Measurements from ENCODE around the gene TFF2.

TFF2 gene

DNA sequence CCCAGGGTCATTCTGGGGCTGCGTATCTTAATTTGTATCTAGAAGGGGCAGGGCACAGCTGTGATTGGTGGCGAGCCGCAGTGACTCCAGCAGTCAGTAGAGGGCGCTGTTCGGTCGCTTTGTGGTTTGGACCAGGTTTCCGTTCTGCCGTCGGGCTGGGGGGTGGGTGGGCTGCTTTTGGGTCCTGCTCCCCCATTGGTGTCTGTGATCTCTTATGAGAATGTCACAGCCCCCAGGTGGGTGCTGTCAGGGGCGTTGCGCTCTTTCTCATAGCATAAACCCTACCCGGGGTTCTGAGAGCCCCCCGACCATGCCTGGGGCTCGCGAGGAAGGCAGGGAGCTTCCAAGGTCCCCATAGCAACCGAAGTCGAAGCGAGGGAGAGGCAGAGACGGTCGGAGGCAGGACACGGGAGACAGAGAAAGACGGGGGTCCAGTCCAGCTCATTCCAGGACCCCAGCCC, 41.0 kb downstream of the TFF2 start:
- H3K27me3 ChIP-seq (ENCODE audit: control insufficient read depth, insufficient read depth, low read length), result peaks cover 6% of the 10 kb centered on the region
- peak overlapping the region; percentile 10 for H3K9ac ChIP-seq (ENCODE audit: low read length)
- peaks cover 48% of the 10 kb centered on the region for H3K4me1 ChIP-seq (ENCODE audit: control insufficient read depth, insufficient read depth, low read length)

DNA sequence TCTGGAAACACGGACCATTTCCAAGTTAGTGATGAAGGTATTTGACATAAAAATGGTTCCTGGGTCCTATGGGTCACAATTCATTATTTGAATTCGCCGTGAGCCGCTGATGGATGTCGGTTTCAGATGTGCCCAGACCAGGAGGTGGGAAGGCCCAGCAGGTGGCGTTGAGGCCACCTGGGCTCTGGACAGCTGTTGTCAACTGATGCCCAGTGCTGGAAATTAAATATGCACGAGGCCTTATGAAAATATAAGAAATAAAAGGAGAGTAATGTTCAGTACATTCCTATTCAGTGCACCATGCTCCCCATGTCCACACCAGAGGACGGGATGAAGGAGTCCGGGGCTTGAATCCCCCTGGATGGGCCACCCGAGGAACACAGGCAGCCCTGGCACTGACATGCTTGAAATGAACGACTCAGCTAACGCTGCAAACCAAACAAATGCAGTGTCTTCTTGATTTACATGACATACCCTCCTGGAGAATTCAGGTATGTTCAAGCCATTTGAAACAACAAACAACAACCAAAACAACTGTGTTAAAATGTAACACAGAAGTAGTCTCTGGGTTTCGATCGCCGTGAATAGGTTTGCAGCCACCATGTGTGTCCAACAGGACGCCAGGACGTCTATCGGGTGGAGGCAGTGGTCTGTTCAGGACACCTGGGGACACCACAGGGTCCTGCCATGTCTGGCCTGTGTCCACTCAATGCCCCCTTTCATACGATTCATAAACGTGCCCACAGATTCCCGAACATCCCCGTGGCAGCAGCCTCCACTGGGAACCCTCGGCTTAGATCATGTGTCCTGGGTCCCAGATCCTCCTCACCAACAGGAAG, 41.7 kb downstream of the TFF2 start:
- no peaks in the 10 kb centered on the region for H3K9me3 ChIP-seq (ENCODE audit: control insufficient read depth, low read length)
- peaks cover 6% of the 10 kb centered on the region for H3K27me3 ChIP-seq (ENCODE audit: control insufficient read depth, insufficient read depth, low read length)
- no peak overlapping the region for H3K9ac ChIP-seq (ENCODE audit: low read length)
- H3K36me3 ChIP-seq (ENCODE audit: control insufficient read depth, insufficient read depth, low read length), result no peaks in the 10 kb centered on the region
- peaks cover 41% of the 10 kb centered on the region for H3K4me1 ChIP-seq (ENCODE audit: control insufficient read depth, insufficient read depth, low read length)
- no peak overlapping the region for H3K4me3 ChIP-seq (ENCODE audit: low read length)

More for the DNA sequence above, 41.0 kb downstream of the TFF2 start:
- H3K36me3 ChIP-seq (ENCODE audit: control insufficient read depth, insufficient read depth, low read length), result no peaks in the 10 kb centered on the region
- H3K4me3 ChIP-seq (ENCODE audit: low read length), result no peak overlapping the region
- no peaks in the 10 kb centered on the region for H3K9me3 ChIP-seq (ENCODE audit: control insufficient read depth, low read length)

DNA sequence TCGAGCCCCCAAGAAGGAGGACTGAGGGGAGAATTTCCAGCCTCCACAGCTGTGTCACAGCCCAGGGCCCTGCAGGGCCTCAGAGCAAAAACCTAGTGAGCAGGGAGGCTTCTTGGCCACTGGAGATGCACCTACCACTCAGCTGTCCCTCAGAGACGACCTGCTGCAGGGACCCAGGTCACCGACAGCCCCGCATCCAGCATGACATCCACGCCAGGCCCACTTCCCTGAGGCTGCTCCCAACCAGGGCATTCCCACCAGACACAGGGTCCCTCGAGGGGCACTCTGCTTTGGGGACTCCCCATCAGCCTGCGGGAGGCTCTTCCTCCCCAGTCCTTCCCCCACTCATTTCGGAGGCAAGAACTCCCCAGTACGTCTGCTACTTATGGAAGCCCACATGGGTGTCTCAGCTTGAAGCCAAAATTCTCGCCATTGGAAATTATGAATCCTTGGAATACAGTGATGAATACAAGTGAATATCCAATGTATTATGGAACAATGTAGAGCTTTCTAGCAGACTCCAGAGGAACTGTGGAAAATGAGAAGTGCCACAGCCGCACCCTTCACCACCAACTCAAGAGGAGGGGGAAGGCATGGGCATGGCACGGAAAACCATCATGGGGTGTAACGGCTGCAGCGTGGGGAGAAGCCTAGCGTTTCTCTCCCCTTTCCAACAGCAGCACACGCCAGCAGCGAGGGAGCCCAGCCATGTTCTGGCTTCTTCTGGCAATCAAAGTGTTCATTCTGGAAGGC, 42.5 kb downstream of the TFF2 start:
- peaks cover 33% of the 10 kb centered on the region for H3K4me1 ChIP-seq (ENCODE audit: control insufficient read depth, insufficient read depth, low read length)
- no peak overlapping the region for H3K9ac ChIP-seq (ENCODE audit: low read length)
- peaks cover 6% of the 10 kb centered on the region for H3K27me3 ChIP-seq (ENCODE audit: control insufficient read depth, insufficient read depth, low read length)
- no peak overlapping the region for H3K4me3 ChIP-seq (ENCODE audit: low read length)
- no peaks in the 10 kb centered on the region for H3K9me3 ChIP-seq (ENCODE audit: control insufficient read depth, low read length)
- no peaks in the 10 kb centered on the region for H3K36me3 ChIP-seq (ENCODE audit: control insufficient read depth, insufficient read depth, low read length)

GRCh38 chr21:42307106-42307505, 43.7 kb downstream of the TFF2 start:
- Histone ChIP-seq H3K9me3 (ENCODE audit: control insufficient read depth, low read length) (no peaks in the 10 kb centered on the region), H3K27me3 (ENCODE audit: control insufficient read depth, insufficient read depth, low read length) (peaks cover 6% of the 10 kb centered on the region), H3K36me3 (ENCODE audit: control insufficient read depth, insufficient read depth, low read length) (no peaks in the 10 kb centered on the region), H3K9ac (ENCODE audit: low read length) (no peak overlapping the region), H3K4me1 (ENCODE audit: control insufficient read depth, insufficient read depth, low read length) (peaks cover 21% of the 10 kb centered on the region), H3K4me3 (ENCODE audit: low read length) (no peak overlapping the region)

DNA sequence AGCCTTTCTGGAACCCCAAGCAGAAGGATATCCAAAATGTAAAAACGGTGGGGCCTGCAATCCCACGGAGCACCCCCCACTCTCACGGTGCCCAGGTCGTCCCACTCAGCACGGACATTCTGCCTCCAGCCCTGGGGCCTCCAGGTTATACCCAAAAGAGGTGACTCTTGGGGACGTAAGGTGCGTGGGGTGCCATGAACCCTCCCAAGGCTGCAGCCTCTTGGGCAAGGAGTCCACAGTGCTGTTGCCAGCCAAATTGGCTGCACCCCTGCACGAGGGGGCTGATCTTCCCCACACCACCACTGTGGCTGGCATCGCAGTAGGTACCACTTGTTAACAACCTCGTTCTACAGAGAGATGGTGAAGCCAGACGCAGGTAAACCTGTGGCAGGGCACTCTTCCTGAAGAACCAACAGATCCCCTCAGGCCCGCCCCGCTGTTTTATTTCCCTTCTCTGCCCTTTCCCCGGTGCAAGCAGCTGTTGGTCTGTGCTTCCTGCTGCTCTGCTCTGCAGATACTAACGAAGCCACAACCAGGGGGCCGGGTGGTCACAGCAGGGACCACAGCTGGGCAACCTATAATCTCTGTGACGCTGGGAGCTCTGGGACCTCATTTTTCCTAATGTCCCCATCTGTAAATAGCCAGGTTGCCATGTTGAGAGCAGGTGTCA, 44.3 kb downstream of the TFF2 start:
- H3K4me1 ChIP-seq (ENCODE audit: control insufficient read depth, insufficient read depth, low read length), result peaks cover 19% of the 10 kb centered on the region
- peaks cover 6% of the 10 kb centered on the region for H3K27me3 ChIP-seq (ENCODE audit: control insufficient read depth, insufficient read depth, low read length)
- no peaks in the 10 kb centered on the region for H3K36me3 ChIP-seq (ENCODE audit: control insufficient read depth, insufficient read depth, low read length)
- no peaks in the 10 kb centered on the region for H3K9me3 ChIP-seq (ENCODE audit: control insufficient read depth, low read length)
- H3K9ac ChIP-seq (ENCODE audit: low read length), result no peak overlapping the region
- H3K4me3 ChIP-seq (ENCODE audit: low read length), result no peak overlapping the region

- peaks cover 19% of the 10 kb centered on the region for H3K4me1 ChIP-seq (ENCODE audit: control insufficient read depth, insufficient read depth, low read length)
- H3K4me3 ChIP-seq (ENCODE audit: low read length), result no peak overlapping the region
- no peaks in the 10 kb centered on the region for H3K9me3 ChIP-seq (ENCODE audit: control insufficient read depth, low read length)
- no peaks in the 10 kb centered on the region for H3K36me3 ChIP-seq (ENCODE audit: control insufficient read depth, insufficient read depth, low read length)
- no peak overlapping the region for H3K9ac ChIP-seq (ENCODE audit: low read length)
- peaks cover 6% of the 10 kb centered on the region for H3K27me3 ChIP-seq (ENCODE audit: control insufficient read depth, insufficient read depth, low read length)
These were observed 45.1 kb downstream of the TFF2 start for GRCh38 chr21:42305707-42306147.

DNA sequence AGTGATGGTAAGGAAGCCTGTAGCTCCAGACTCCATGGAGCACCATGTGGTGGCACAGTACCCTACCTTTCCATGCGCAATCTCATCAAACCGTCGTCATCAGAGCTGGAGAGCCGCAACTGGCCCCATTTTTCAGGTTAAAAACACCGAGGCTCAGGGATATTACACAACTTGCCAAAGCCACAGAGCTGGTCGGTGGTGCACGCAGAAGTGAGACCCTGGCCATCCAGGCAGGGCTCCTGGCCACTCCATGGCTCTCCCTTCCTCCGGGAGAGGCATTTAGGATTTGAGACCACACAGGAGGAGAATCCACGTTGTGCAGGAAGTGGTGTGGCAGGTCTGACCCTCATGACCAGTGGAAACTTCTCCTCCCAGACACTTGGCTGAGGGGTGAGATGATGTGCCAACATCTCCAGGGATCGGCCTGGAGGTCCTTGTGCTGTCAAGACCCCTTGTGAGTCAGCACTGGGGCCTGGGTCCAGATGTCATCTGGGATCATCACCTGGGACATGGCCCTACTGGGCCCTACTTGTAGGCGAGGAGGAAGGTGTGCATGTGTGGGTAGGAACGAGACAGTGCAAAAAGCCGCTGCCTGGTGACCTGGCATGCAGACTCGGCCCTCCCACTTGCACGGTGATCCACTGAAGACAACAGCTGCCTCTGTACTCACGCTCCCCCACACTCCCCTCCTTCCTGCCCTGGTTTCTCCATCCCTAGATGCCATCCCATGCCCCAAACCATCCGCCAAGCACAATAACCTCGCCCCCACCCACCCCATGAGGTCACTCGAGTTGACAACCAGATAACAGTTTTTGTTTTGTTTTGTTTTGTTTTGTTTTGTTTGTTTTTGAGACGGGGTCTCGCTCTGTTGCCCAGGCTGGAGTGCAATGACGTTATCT, 46.0 kb downstream of the TFF2 start:
- H3K4me1 ChIP-seq (ENCODE audit: control insufficient read depth, insufficient read depth, low read length), result peaks cover 10% of the 10 kb centered on the region
- no peak overlapping the region for H3K4me3 ChIP-seq (ENCODE audit: low read length)
- H3K27me3 ChIP-seq (ENCODE audit: control insufficient read depth, insufficient read depth, low read length), result peaks cover 6% of the 10 kb centered on the region
- H3K9me3 ChIP-seq (ENCODE audit: control insufficient read depth, low read length), result no peaks in the 10 kb centered on the region
- no peaks in the 10 kb centered on the region for H3K36me3 ChIP-seq (ENCODE audit: control insufficient read depth, insufficient read depth, low read length)
- no peak overlapping the region for H3K9ac ChIP-seq (ENCODE audit: low read length)

- H3K27me3 ChIP-seq (ENCODE audit: control insufficient read depth, insufficient read depth, low read length), result peaks cover 6% of the 10 kb centered on the region
- H3K4me3 ChIP-seq (ENCODE audit: low read length), result no peak overlapping the region
- peaks cover 8% of the 10 kb centered on the region for H3K4me1 ChIP-seq (ENCODE audit: control insufficient read depth, insufficient read depth, low read length)
- H3K9me3 ChIP-seq (ENCODE audit: control insufficient read depth, low read length), result no peaks in the 10 kb centered on the region
- no peak overlapping the region for H3K9ac ChIP-seq (ENCODE audit: low read length)
- H3K36me3 ChIP-seq (ENCODE audit: control insufficient read depth, insufficient read depth, low read length), result no peaks in the 10 kb centered on the region
These were observed 47.4 kb downstream of the TFF2 start for GRCh38 chr21:42303443-42303842.

DNA sequence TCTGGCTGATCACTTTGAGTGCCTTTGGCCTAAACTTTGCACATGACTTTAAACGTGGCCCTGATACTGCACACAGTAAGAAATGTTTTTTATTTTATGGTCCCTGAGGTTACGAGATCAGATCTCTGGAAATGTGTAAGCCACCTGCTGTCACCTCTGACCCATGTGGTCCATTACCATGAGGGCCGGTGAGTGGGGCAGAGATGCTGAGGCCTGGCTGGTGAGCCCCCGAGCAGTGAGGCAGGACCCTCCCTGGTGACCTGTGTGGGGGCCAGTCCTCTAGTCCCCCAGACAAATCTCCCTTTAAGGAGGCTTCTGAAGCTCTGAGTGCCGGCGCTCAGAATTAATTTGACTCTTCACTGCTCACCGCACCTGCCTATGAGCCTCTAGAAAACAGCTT, 48.0 kb downstream of the TFF2 start:
- Histone ChIP-seq H3K9ac (ENCODE audit: low read length) (no peak overlapping the region), H3K27me3 (ENCODE audit: control insufficient read depth, insufficient read depth, low read length) (peaks cover 6% of the 10 kb centered on the region), H3K36me3 (ENCODE audit: control insufficient read depth, insufficient read depth, low read length) (no peaks in the 10 kb centered on the region), H3K4me1 (ENCODE audit: control insufficient read depth, insufficient read depth, low read length) (peaks cover 8% of the 10 kb centered on the region), H3K4me3 (ENCODE audit: low read length) (no peak overlapping the region), H3K9me3 (ENCODE audit: control insufficient read depth, low read length) (no peaks in the 10 kb centered on the region)

- no peaks in the 10 kb centered on the region for H3K36me3 ChIP-seq (ENCODE audit: control insufficient read depth, insufficient read depth, low read length)
- H3K4me1 ChIP-seq (ENCODE audit: control insufficient read depth, insufficient read depth, low read length), result peaks cover 8% of the 10 kb centered on the region
- H3K27me3 ChIP-seq (ENCODE audit: control insufficient read depth, insufficient read depth, low read length), result peaks cover 6% of the 10 kb centered on the region
- H3K9me3 ChIP-seq (ENCODE audit: control insufficient read depth, low read length), result no peaks in the 10 kb centered on the region
- no peak overlapping the region for H3K9ac ChIP-seq (ENCODE audit: low read length)
- H3K4me3 ChIP-seq (ENCODE audit: low read length), result no peak overlapping the region
These were observed 48.6 kb downstream of the TFF2 start for GRCh38 chr21:42302076-42302650.

Data from mucosa of stomach (tissue), 1 donor.